Liver (tissue), 9 donors: ENCODE results near the gene PSMG4. TPM values are rescaled to one million over a fixed set of nuclear protein-coding genes. Genes with fewer than 3 reads are reported as not detected.

Experiments used
- DNase-seq: peaks from one replicate; pipeline ENCODE4 v3.0.0-alpha.2; 2017; ENCODE audit warnings: low spot score
- H3K27ac ChIP-seq, 2 donors: one replicate each; pipeline ENCODE4 v1.7.0; 2013; ENCODE audit warnings: inconsistent platforms in 2 of 2, low read length in 2 of 2, control low read depth in 1 of 2, low read depth in 1 of 2, mild to moderate bottlenecking in 1 of 2
- H3K27me3 ChIP-seq, 4 donors: one replicate each; pipeline versions ENCODE4 v1.6.1 to v1.7.0; 2013; ENCODE audit warnings: low read length in 3 of 4, inconsistent platforms in 1 of 4, mild to moderate bottlenecking in 1 of 4, moderate library complexity in 1 of 4; ENCODE audit not compliant: control insufficient read depth in 4 of 4, insufficient read depth in 4 of 4
- H3K36me3 ChIP-seq, 4 donors: one replicate each; pipeline versions ENCODE4 v1.6.1 to v1.7.0; 2013; ENCODE audit warnings: low read length in 3 of 4, mild to moderate bottlenecking in 3 of 4, low read depth in 1 of 4, moderate library complexity in 1 of 4; ENCODE audit not compliant: control insufficient read depth in 4 of 4, insufficient read depth in 3 of 4
- H3K4me1 ChIP-seq, 4 donors: one replicate each; pipeline versions ENCODE4 v1.6.1 to v1.7.0; 2013; ENCODE audit warnings: low read length in 3 of 4, mild to moderate bottlenecking in 3 of 4, moderate library complexity in 1 of 4; ENCODE audit not compliant: control insufficient read depth in 4 of 4, insufficient read depth in 4 of 4
- H3K4me3 ChIP-seq, 3 donors: one replicate each; pipeline versions ENCODE4 v1.6.1 to v1.7.0; 2013; ENCODE audit warnings: low read length in 3 of 3, control low read depth in 1 of 3, low read depth in 1 of 3, mild to moderate bottlenecking in 1 of 3
- H3K9ac ChIP-seq, 2 donors: one replicate each; pipeline ENCODE4 v1.7.0; 2013; ENCODE audit warnings: low read length in 2 of 2, mild to moderate bottlenecking in 2 of 2, moderate library complexity in 2 of 2, control low read depth in 1 of 2, low read depth in 1 of 2
- H3K9me3 ChIP-seq, 4 donors: one replicate each; pipeline versions ENCODE4 v1.6.1 to v1.7.0; 2013; ENCODE audit warnings: low read length in 3 of 4; ENCODE audit not compliant: control insufficient read depth in 4 of 4
- ATF3 ChIP-seq: IDR thresholded peaks from 2 replicates; pipeline ENCODE4 v1.6.1; 2016; ENCODE audit warnings: antibody characterized with exemption
- CTCF ChIP-seq: fragments of 150-350 bp; IDR thresholded peaks from 2 replicates; pipeline ENCODE4 v1.5.1; 2017; ENCODE audit warnings: improper control_type of control experiment, low read depth, low read length; ENCODE audit not compliant: missing input control
- EGR1 ChIP-seq, 2 donors: IDR thresholded peaks; 2 replicates each; pipeline ENCODE4 v1.6.1; 2016 to 2018; ENCODE audit warnings: antibody characterized with exemption in 2 of 2, low read depth in 2 of 2
- FOXA1 ChIP-seq: IDR thresholded peaks from 2 replicates; pipeline ENCODE4 v1.6.1; 2016; ENCODE audit warnings: antibody characterized with exemption
- FOXA2 ChIP-seq: IDR thresholded peaks from 2 replicates; pipeline ENCODE4 v1.6.1; 2016; ENCODE audit warnings: antibody characterized with exemption
- HNF4A ChIP-seq, 2 donors: conservative IDR thresholded peaks; 2 replicates each; pipeline ENCODE4 v1.6.1; 2016; ENCODE audit warnings: antibody characterized with exemption in 2 of 2, mild to moderate bottlenecking in 2 of 2
- JUND ChIP-seq, 2 donors: IDR thresholded peaks; 2 replicates each; pipeline ENCODE4 v1.6.1; 2016; ENCODE audit warnings: antibody characterized with exemption in 2 of 2
- MAX ChIP-seq: IDR thresholded peaks from 2 replicates; pipeline ENCODE4 v1.6.1; 2016; ENCODE audit warnings: antibody characterized with exemption
- NR2F2 ChIP-seq: IDR thresholded peaks from 2 replicates; pipeline ENCODE4 v1.6.1; 2016; ENCODE audit warnings: antibody characterized with exemption
- RAD21 ChIP-seq, 2 donors: IDR thresholded peaks; 2 replicates each; pipeline ENCODE4 v1.6.1; 2016; ENCODE audit warnings: antibody characterized with exemption in 2 of 2, mild to moderate bottlenecking in 2 of 2
- REST ChIP-seq: IDR thresholded peaks from 2 replicates; pipeline ENCODE4 v1.6.1; 2016; ENCODE audit warnings: antibody characterized with exemption, mild to moderate bottlenecking
- RXRA ChIP-seq, 2 donors: IDR thresholded peaks; 2 replicates each; pipeline ENCODE4 v1.6.1; 2017 to 2018; ENCODE audit warnings: antibody characterized with exemption in 2 of 2, mild to moderate bottlenecking in 1 of 2
- SP1 ChIP-seq: IDR thresholded peaks from 2 replicates; pipeline ENCODE4 v1.6.1; 2018; ENCODE audit warnings: antibody characterized with exemption, mild to moderate bottlenecking
- YY1 ChIP-seq: IDR thresholded peaks from 2 replicates; pipeline ENCODE4 v1.6.1; 2016; ENCODE audit warnings: antibody characterized with exemption, mild to moderate bottlenecking
- ZBTB33 ChIP-seq: IDR thresholded peaks from 2 replicates; pipeline ENCODE4 v1.6.1; 2016; ENCODE audit warnings: antibody characterized with exemption
- WGBS: extraction: QIAGEN DNeasy Blood & Tissue Kit; methylation state at CpG from one replicate; pipeline ENCODE4 v1.1.7; 2013; 5-methylcytosine and 5-hydroxymethylcytosine counted together
- polyA plus RNA-seq, 2 donors: library from polyadenylated mRNA; stranded (reverse) in 1 of 2; unstranded in 1 of 2; fragments of 200-250 nt in 1 of 2; fragments of >200 nt in 1 of 2; fragmentation: Nextera tagmentation in 1 of 2; extraction: Ambion mirVana in 1 of 2; gene quantifications; one replicate each; pipeline versions ENCODE4 v1.2.1 to v1.2.3, GENCODE V29; 2013 to 2015
- total RNA-seq, 2 donors: library from RNA; depleted of rRNA; stranded (reverse); fragments of >200 nt; gene quantifications; one replicate each; pipeline ENCODE4 v1.2.3, GENCODE V29; 2014
- donor health status: healthy.
- donor health status: healthy.
- donor health status: healthy.
- donor health status: healthy.
- donor health status: healthy.

Gene PSMG4
- total and polyA plus RNA-seq, 4 donors, result 10.7 to 28.5 (median 15.1) TPM

GRCh38 chr6:3268680-3269079 is 9.9 kb downstream of the PSMG4 start:
- Histone ChIP-seq H3K27ac (no peak overlapping the region), H3K36me3 (peaks cover 5 to 36% (median 18%) of the 10 kb centered on the region in 4 donors), H3K9me3 (no peaks in the 10 kb centered on the region), H3K4me1 (peaks cover 4 to 18% (median 16%) of the 10 kb centered on the region in 4 donors), H3K9ac (no peak overlapping the region), H3K27me3 (no peaks in the 10 kb centered on the region), H3K4me3 (no peak overlapping the region)
- TF ChIP-seq ATF3 (no peak), FOXA1 (no peak), JUND (IDR thresholded peaks at IDR 0.05) (no peak), REST (no peak), HNF4A (conservative IDR thresholded peaks at IDR 0.05) (no peak), NR2F2 (no peak)
- 91% methylated on average over 11 of the region's 11 CpGs for WGBS
- no peak for DNase-seq

- no peaks in the 10 kb centered on the region for H3K9me3 ChIP-seq
- peaks cover 0 to 17% (median 12%) of the 10 kb centered on the region in 4 donors for H3K4me1 ChIP-seq
- no peak for DNase-seq
- peaks cover 5 to 35% (median 21%) of the 10 kb centered on the region in 4 donors for H3K36me3 ChIP-seq
- H3K9ac ChIP-seq, result no peak overlapping the region
- WGBS, result 87% methylated on average over 27 of the region's 27 CpGs
- H3K27me3 ChIP-seq, result no peaks in the 10 kb centered on the region
- TF ChIP-seq FOXA1, result no peak
- no peak for TF ChIP-seq RXRA (IDR thresholded peaks at IDR 0.05)
- no peak for TF ChIP-seq HNF4A (conservative IDR thresholded peaks at IDR 0.05)
- TF ChIP-seq JUND (IDR thresholded peaks at IDR 0.05), result no peak
- no peak for TF ChIP-seq NR2F2
- no peak for TF ChIP-seq ZBTB33
- TF ChIP-seq EGR1 (IDR thresholded peaks at IDR 0.05; ENCODE audit: low read depth in 2 of 2), result no peak
- TF ChIP-seq CTCF, result no peak
- no peak for TF ChIP-seq SP1
- TF ChIP-seq ATF3, result no peak
- TF ChIP-seq FOXA2, result no peak
- TF ChIP-seq RAD21 (IDR thresholded peaks at IDR 0.05), result no peak
- no peak for TF ChIP-seq YY1
- TF ChIP-seq MAX, result no peak
- no peak overlapping the region for H3K4me3 ChIP-seq
- H3K27ac ChIP-seq, result no peak overlapping the region
These were observed 10.7 kb downstream of the PSMG4 start for GRCh38 chr6:3269281-3269975.
